ENCODE results near the gene GRAPL. TPM values are rescaled to one million over a fixed set of nuclear protein-coding genes. Genes with fewer than 3 reads are reported as not detected.

Gene GRAPL
- total RNA-seq, 1 donor from 2014 or later, result not detected

Other genes with a start within 250 kb of the GRAPL start
- not detected in 2 replicates for gene SLC5A10, start 175.4 kb upstream of the GRAPL start, total RNA-seq
- gene FAM83G, start 122.8 kb upstream of the GRAPL start, total RNA-seq, result 16.6 and 17.3 TPM in 2 replicates
- gene GRAP, start 80.6 kb upstream of the GRAPL start, total RNA-seq, result not detected in 2 replicates
- gene EPN2, start 109.8 kb downstream of the GRAPL start, total RNA-seq, result 49.8 and 51.2 TPM in 2 replicates
- 27.3 and 29.9 TPM in 2 replicates for gene B9D1, start 235.1 kb downstream of the GRAPL start, total RNA-seq

Measured in progenitor cell of endocrine pancreas (in vitro differentiated cells).